HG03280 (cell line): ENCODE measurements around the gene ARSD.
"Not testable (repeated sequence)": the region's sequence is repeated elsewhere in the genome, so short reads cannot be mapped to it uniquely, and the experiment has no call there.

Source experiments
- ATAC-seq: cut with Tn5 transposase; IDR thresholded peaks from one replicate; pipeline ENCODE4 v1.9.1; 2021; ENCODE audit warnings: mild to moderate bottlenecking, moderate library complexity; ENCODE audit not compliant: unreplicated experiment

The ARSD gene

GRCh38 chrX:2933125-2933900 lies 4.2 kb upstream of the ARSD start:
- ATAC-seq, result no peak

GRCh38 chrX:2931612-2932011 lies 2.5 kb upstream of the ARSD start:
- ATAC-seq, result no peak

GRCh38 chrX:2931155-2931554 lies 2.0 kb upstream of the ARSD start:
- no peak for ATAC-seq

- no peak for ATAC-seq
Measured at GRCh38 chrX:2928191-2928582, 952 bp downstream of the ARSD start.

- no peak for ATAC-seq
Measured at GRCh38 chrX:2926664-2927275, 2.4 kb downstream of the ARSD start.

GRCh38 chrX:2926255-2926654 lies 2.9 kb downstream of the ARSD start:
- not testable (repeated sequence) for ATAC-seq

GRCh38 chrX:2924151-2924550 lies 5.0 kb downstream of the ARSD start:
- ATAC-seq, result no peak

- no peak for ATAC-seq
Measured at GRCh38 chrX:2921750-2922149, 7.4 kb downstream of the ARSD start.

GRCh38 chrX:2921193-2921592 lies 7.9 kb downstream of the ARSD start:
- no peak for ATAC-seq

- no peak for ATAC-seq
Measured at GRCh38 chrX:2917767-2918166, 11.4 kb downstream of the ARSD start.

- no peak for ATAC-seq
Measured at GRCh38 chrX:2913118-2913517, 16.0 kb downstream of the ARSD start.

GRCh38 chrX:2910109-2910508 lies 19.0 kb downstream of the ARSD start:
- ATAC-seq, result no peak

- ATAC-seq, result no peak
Measured at GRCh38 chrX:2908125-2908685, 20.9 kb downstream of the ARSD start.

- ATAC-seq, result no peak
Measured at GRCh38 chrX:2907295-2907694, 21.8 kb downstream of the ARSD start.

- no peak for ATAC-seq
Measured at GRCh38 chrX:2903366-2903765, 25.8 kb downstream of the ARSD start.

GRCh38 chrX:2902841-2903240 lies 26.3 kb downstream of the ARSD start:
- ATAC-seq, result no peak

GRCh38 chrX:2901367-2902036 lies 27.6 kb downstream of the ARSD start:
- no peak for ATAC-seq

- no peak for ATAC-seq
Measured at GRCh38 chrX:2898846-2899512, 30.2 kb downstream of the ARSD start.

- ATAC-seq, result not testable (repeated sequence)
Measured at GRCh38 chrX:2897690-2898623, 31.2 kb downstream of the ARSD start.

GRCh38 chrX:2897311-2897689 lies 31.8 kb downstream of the ARSD start:
- ATAC-seq, result no peak
